HG02884 (cell line): ENCODE measurements around the gene ZCCHC12.

Experiments used
- ATAC-seq: cut with Tn5 transposase; IDR thresholded peaks from one replicate; pipeline ENCODE4 v1.9.1; 2021; ENCODE audit warnings: mild to moderate bottlenecking, moderate library complexity; ENCODE audit not compliant: unreplicated experiment

The ZCCHC12 gene

DNA sequence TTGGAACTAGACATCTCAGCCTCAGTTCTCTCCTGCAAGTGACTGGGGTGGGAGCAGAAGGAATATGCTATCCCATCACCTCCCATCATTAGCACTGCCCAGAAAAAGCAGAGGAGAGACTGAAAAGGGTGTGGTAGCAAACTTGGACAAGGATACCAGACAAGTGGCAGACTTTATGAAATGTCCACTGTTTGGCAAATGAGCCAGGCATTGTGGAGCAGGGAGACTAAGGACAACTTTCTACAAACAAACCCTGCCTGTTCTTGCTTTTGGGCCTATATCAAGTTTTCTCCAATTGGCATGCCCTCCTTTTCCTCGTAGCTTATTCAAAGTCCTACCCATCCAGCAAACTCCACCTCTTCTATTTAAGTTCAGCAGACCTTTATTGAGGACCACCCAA lies 41.6 kb downstream of the ZCCHC12 start:
- no peak for ATAC-seq

- ATAC-seq: no peak
Observed at GRCh38 chrX:118867251-118867650, 43.6 kb downstream of the ZCCHC12 start.

DNA sequence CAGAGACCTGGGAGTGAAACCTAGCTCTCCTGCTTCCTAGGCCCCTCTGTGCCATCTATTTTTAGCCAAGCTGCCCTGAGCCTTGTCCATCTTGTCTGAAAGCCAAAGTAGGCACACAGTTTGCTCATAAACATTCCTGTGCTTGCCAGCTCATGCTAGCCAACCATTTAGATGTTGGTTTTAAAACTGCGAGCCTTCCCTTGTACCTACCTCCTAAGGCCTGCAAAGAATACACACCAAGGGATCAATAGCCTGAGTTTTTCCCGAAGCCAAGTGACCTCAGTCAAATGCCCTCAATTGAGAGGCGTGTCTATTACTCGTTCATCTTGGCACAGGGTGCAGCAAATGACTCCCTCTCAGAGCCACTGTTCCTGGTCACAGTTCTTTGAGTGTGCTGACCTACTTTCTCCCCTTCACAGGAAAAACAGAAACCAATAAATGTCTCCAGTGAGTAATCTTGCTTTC lies 48.5 kb downstream of the ZCCHC12 start:
- ATAC-seq: no peak
